ENCODE results near the gene HSD3B2.

The HSD3B2 gene

DNA sequence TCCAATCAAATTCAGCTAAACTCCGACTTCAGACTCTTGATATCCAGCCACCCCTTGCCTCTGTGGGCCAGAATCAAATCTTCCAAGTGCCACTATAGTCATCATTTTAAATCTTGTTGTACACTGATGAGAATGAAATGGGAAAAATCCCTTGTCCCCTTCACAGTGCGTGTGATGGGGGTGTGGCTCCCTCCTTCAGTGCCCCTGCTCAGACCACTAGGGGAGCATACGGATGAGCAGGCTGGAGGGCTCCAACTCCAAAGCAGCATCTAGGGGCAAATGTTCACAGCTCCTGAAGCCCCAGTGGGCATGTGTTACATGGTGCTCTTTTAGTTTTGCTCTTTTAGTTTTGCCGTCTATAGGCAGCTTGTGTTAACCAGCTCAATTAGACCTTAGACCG is 56.6 kb downstream of the HSD3B2 start:
- no peaks in the 10 kb centered on the region for H3K9me3 ChIP-seq

GRCh38 chr1:119472080-119472818 is 57.3 kb downstream of the HSD3B2 start:
- TF ChIP-seq, protein P1, sequence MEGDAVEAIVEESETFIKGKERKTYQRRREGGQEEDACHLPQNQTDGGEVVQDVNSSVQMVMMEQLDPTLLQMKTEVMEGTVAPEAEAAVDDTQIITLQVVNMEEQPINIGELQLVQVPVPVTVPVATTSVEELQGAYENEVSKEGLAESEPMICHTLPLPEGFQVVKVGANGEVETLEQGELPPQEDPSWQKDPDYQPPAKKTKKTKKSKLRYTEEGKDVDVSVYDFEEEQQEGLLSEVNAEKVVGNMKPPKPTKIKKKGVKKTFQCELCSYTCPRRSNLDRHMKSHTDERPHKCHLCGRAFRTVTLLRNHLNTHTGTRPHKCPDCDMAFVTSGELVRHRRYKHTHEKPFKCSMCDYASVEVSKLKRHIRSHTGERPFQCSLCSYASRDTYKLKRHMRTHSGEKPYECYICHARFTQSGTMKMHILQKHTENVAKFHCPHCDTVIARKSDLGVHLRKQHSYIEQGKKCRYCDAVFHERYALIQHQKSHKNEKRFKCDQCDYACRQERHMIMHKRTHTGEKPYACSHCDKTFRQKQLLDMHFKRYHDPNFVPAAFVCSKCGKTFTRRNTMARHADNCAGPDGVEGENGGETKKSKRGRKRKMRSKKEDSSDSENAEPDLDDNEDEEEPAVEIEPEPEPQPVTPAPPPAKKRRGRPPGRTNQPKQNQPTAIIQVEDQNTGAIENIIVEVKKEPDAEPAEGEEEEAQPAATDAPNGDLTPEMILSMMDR (IDR thresholded peaks at IDR 0.05): no peak

More for the DNA sequence above, 56.6 kb downstream of the HSD3B2 start:
- no peak overlapping the region for H3K4me3 ChIP-seq (ENCODE audit: low read depth in 1 of 2, low read length in 1 of 2)
- H3K27me3 ChIP-seq: peaks cover 10% of the 10 kb centered on the region
- TF ChIP-seq, protein P1 (IDR thresholded peaks at IDR 0.05): no peak
- no peaks in the 10 kb centered on the region for H3K36me3 ChIP-seq
- H3K4me1 ChIP-seq (ENCODE audit: control insufficient read depth in 1 of 2, insufficient read depth in 1 of 2, low read depth in 1 of 2, low read length in 1 of 2): no peaks in the 10 kb centered on the region
- no peak overlapping the region for H3K27ac ChIP-seq

More at GRCh38 chr1:119472080-119472818, 57.3 kb downstream of the HSD3B2 start:
- Histone ChIP-seq H3K27me3 (peaks cover 10% of the 10 kb centered on the region), H3K36me3 (no peaks in the 10 kb centered on the region), H3K27ac (no peak overlapping the region), H3K9me3 (no peaks in the 10 kb centered on the region), H3K4me3 (ENCODE audit: low read depth in 1 of 2, low read length in 1 of 2) (no peak overlapping the region), H3K4me1 (ENCODE audit: control insufficient read depth in 1 of 2, insufficient read depth in 1 of 2, low read depth in 1 of 2, low read length in 1 of 2) (no peaks in the 10 kb centered on the region)

All from neutrophil (primary cell).